HG03159 (cell line): Measurements from ENCODE around the gene BLACAT1.

ENCODE experiments used
- ATAC-seq: cut with Tn5 transposase; IDR thresholded peaks from one replicate; pipeline ENCODE4 v1.9.1; 2021; ENCODE audit warnings: mild to moderate bottlenecking, moderate library complexity; ENCODE audit not compliant: unreplicated experiment

BLACAT1 gene

GRCh38 chr1:205456868-205457745 lies 1.3 kb upstream of the BLACAT1 start:
- ATAC-seq = no peak

DNA sequence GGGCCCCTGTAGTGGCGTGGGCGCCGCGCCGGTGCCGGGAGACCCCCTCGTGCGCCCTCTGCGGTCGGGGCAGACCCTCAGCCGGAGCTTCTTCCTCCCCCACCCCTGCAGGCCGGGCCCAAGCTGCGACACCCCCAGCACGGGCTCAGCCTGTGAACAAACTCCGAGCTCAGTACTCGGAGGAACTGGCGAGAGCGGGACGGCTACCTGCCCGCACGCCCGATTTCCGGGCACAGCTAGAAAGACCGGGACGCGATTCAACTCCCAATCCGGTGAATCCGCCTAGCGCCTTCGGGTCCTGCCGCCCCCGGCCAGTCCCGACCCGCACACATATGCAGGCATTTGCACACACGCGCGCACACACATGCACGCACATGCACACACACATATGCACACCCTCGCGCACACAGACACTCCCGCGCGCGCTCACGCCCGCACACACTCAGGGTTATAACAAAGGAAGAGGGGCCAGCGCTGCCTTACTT lies 580 bp upstream of the BLACAT1 start:
- no peak for ATAC-seq

GRCh38 chr1:205454903-205455335 lies 926 bp downstream of the BLACAT1 start:
- no peak for ATAC-seq

DNA sequence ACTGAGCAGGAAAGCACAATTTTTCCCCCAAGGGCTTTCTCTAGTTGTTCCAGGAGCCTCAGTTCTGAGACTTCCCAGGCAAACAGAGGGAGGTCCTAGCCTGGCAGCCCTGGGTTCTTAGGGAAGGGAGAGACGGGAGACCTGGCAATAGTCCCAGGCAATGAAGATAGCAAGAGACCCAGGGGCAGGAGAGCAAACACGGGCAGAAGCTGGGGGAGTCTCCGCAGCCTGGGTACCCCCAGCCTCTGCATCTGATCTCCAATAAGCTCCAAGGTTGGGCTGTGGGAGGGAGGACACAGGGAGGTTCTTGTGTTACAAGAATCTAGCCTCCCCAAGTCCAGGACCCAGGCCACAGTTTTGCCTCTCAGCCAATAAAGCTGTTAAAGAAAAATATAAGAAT lies 2.4 kb downstream of the BLACAT1 start:
- ATAC-seq = no peak

DNA sequence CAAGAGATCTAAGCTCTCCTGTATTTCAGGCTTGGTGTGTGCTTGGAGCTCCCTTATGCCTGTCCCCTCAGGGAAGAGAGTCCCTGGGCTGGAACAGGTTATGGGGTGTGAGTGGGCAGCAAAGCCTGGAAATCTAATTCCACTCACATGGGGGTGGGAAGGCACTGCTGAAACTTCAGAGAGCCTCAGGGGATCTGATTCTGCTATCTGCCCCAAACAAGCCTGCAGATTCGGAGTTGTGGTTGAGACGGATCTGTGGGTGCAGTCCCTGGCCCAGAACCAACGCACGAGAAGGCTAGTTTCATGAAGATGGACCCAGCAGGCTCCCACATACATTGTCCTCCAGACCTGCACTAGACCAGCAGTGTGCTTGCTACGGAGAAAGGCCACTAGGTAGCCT lies 2.9 kb downstream of the BLACAT1 start:
- no peak for ATAC-seq

GRCh38 chr1:205452364-205452763 lies 3.5 kb downstream of the BLACAT1 start:
- no peak for ATAC-seq

- ATAC-seq = no peak
Observed at GRCh38 chr1:205451759-205452164, 4.1 kb downstream of the BLACAT1 start.

DNA sequence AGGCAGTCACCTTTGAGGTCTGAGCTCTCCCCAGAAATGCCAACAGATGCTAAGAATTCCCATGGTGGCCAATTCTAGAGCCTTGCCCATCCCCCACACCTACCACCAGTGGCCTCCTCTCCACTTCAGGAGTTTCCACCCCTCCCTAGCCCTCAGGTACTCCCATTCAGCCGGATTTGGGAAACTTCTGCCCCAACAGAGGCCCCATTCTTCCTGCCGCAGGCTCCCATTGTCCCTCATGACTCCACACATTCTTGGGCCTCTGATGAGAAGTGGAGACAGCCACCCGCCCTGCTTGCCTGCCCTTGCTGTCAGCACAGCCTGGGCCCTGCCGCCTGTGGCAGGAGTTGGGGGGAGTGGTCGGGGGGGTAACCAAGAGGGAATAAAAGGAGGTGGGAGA lies 4.6 kb downstream of the BLACAT1 start:
- ATAC-seq = no peak

- no peak for ATAC-seq
Observed at GRCh38 chr1:205450448-205450847, 5.4 kb downstream of the BLACAT1 start.

DNA sequence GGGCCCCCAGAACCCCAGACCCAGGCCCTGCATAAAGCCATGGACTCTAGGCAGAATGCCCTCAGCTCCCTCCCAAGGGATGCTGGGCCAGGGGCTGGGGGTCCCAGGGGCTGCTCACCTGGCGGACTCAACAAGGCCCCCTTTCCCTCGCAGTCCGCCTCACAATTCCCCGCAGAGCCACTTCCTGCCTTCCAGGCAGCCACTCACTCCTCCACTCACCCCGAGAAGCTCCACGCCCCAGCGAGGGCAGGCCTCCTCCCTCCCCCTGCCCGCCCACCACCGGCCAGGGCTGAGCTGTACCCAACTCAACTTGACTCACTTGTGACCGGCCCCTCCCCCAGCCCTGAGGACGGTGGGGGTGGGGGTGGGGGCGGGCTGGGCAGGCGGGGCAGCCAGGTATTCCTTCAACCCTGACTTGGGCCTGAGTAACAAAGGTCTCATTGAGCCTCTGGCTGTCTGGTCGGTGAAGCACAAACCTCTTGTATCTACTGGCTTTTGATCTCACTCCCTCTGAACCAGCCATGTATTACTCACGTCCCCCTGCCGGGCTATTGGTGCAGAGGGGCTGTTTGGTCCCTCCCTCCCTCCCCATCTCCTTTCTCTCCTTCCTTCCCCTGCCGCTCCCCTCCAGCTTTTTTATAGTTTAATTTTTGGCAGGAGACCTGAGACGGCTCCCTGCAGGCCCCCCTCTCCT lies 5.9 kb downstream of the BLACAT1 start:
- no peak for ATAC-seq

GRCh38 chr1:205449254-205449749 lies 6.5 kb downstream of the BLACAT1 start:
- ATAC-seq = no peak

GRCh38 chr1:205448540-205449253 lies 7.1 kb downstream of the BLACAT1 start:
- no peak for ATAC-seq

DNA sequence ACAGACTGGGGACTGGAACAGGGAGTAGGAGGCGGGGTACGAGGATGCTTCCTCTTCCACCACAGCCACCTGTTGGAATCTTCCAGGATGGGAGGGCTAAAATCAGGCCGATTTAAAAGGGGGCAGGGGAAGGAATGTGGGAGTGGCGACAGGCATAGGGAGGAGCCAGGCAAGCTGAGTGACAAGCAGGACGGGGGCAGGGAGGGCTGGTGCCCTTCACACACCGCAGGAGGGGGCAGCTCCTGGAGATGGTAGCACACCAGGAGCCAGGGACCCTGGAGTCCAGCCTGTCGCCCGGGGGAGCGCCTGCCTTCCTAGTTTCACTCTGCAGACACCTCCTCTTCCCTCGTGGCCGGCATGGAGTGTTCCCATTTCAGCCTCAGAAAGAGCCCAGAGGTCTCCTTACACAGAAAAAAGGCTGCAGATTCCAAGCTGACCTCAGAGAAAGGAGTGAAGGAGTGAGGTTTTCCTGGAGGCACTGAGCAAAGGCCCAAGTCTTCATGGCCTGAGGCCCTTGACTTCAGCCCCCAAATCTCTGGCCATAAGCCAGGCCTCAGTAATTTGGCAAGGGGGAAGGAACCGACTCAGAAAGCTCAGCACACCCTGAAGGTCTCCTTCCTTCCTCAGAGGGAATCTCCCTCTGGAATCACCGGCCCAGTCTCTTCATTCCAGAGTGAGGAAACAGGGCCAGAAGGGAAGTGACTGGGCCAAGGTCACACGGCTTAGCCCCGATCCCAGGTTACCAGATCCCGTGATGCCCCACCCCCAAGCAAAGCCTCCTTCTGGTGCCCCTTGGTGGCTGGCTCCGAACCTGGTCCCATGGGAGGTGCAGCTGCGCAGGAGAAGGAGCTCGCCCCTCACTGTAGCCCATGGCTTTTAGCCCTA lies 8.1 kb downstream of the BLACAT1 start:
- no peak for ATAC-seq

GRCh38 chr1:205446828-205447227 lies 9.0 kb downstream of the BLACAT1 start:
- ATAC-seq = no peak

GRCh38 chr1:205445646-205445935 lies 10.3 kb downstream of the BLACAT1 start:
- ATAC-seq = no peak

DNA sequence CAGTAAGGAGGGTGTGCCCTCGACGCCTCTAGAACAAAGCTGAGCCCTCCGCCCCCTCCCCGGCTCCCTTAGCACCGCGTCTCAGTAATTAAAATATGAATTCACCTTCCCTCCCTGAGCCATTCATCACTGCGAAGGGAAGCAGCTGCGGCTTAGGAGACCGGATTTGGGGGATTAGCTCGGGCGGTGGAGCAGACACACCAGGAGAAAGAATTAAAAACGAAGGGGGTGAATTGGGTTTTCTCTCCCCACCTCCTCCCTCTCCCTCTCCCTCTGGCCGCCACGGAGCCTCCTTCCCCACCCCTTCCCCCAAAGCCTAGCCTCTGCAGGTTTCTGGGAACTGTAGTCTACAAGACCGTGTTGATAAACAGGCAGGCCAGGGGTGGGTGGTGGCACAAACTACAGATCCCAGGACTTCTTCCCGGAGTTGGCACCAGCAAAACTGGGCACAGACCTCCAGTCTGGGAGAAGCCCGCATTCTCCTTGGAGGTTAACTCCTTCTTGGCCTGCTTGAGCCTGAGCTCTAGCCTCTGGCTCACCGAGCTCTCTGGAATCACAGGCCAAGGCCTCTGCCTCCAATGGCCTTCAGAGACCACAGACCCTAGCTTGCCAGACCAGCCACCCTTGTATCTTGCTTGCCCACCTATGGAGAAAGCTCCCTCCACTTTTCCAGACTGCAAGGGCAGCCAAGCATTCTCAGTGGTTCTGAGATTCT lies 10.8 kb downstream of the BLACAT1 start:
- no peak for ATAC-seq

- ATAC-seq = no peak
Observed at GRCh38 chr1:205444300-205444930, 11.4 kb downstream of the BLACAT1 start.

- no peak for ATAC-seq
Observed at GRCh38 chr1:205443585-205444299, 12.1 kb downstream of the BLACAT1 start.
